OCI-LY3 (cell line): ENCODE data around the gene TSPAN9.

Experiments
- H2AFZ ChIP-seq: fragments of 200-600, 300-600 bp; shearing (Covaris generic); 2 replicates; pipeline ENCODE4 v1.6.0; 2014; ENCODE audit warnings: antibody characterized with exemption, low read depth, low read length
- H3K27ac ChIP-seq: fragments of 200-600, 300-600 bp; sonication (generic); 2 replicates; pipeline ENCODE4 v1.5.1; 2014; ENCODE audit warnings: mild to moderate bottlenecking, low read length, moderate library complexity, mixed read lengths
- H3K27me3 ChIP-seq: fragments of 200-600, 300-600 bp; sonication (generic); 2 replicates; pipeline ENCODE4 v1.6.1; 2014; ENCODE audit warnings: low read depth, low read length, mixed read lengths
- H3K36me3 ChIP-seq: fragments of 200-600, 300-600 bp; sonication (generic); replicated peaks from 2 replicates; pipeline ENCODE3; 2014; ENCODE audit warnings: low read depth, low read length, mixed read lengths
- H3K4me1 ChIP-seq: fragments of 300-600, 200-600 bp; sonication (generic); 2 replicates; pipeline ENCODE4 v1.6.1; 2014; ENCODE audit warnings: low read length, mixed read lengths
- H3K4me2 ChIP-seq: fragments of 200-600, 300-600 bp; sonication (generic); 2 replicates; pipeline ENCODE4 v1.6.1; 2014; ENCODE audit warnings: low read length, mixed read lengths
- H3K4me3 ChIP-seq: fragments of 300-600, 200-600 bp; sonication (generic); 2 replicates; pipeline ENCODE4 v1.5.1; 2014; ENCODE audit warnings: antibody characterized with exemption, mild to moderate bottlenecking, low read length, moderate library complexity
- H3K79me2 ChIP-seq: fragments of 300-600, 200-600 bp; shearing (Covaris generic); 2 replicates; pipeline ENCODE4 v1.6.1; 2014; ENCODE audit warnings: mild to moderate bottlenecking, low read length, mixed read lengths
- H3K9ac ChIP-seq: fragments of 300-600, 200-600 bp; shearing (Covaris generic); 2 replicates; pipeline ENCODE4 v1.6.0; 2014; ENCODE audit warnings: mild to moderate bottlenecking, low read length, moderate library complexity
- H3K9me3 ChIP-seq: fragments of 200-600, 300-600 bp; shearing (Covaris generic); 2 replicates; pipeline ENCODE4 v1.6.1; 2014; ENCODE audit warnings: low read length, mixed read lengths; ENCODE audit not compliant: insufficient read depth
- H4K20me1 ChIP-seq: fragments of 200-600, 300-600 bp; sonication (generic); 2 replicates; pipeline ENCODE4 v1.6.1; 2016; ENCODE audit warnings: low read length, mixed read lengths; ENCODE audit not compliant: insufficient read depth
- CTCF ChIP-seq: fragments of 200-600, 300-600 bp; sonication (generic); IDR thresholded peaks from 2 replicates; pipeline ENCODE4 v1.5.1; 2014; ENCODE audit warnings: antibody characterized with exemption, low read length, low read depth
- EZH2phosphoT487 ChIP-seq: fragments of 200-600 bp; shearing (Covaris generic); IDR thresholded peaks from 2 replicates; pipeline ENCODE4 v1.6.1; 2018; ENCODE audit warnings: antibody characterized with exemption, mixed run types, low read depth

TSPAN9 gene

GRCh38 chr12:3092764-3093163 lies 15.6 kb downstream of the TSPAN9 start:
- H3K4me2 ChIP-seq = no peak overlapping the region
- no peak overlapping the region for H2AFZ ChIP-seq
- no peak overlapping the region for H3K27ac ChIP-seq
- no peak overlapping the region for H3K4me3 ChIP-seq
- H3K9ac ChIP-seq = no peak overlapping the region
- H3K36me3 ChIP-seq = no peaks in the 10 kb centered on the region
- H3K27me3 ChIP-seq = no peaks in the 10 kb centered on the region
- TF ChIP-seq EZH2phosphoT487 = no peak
- TF ChIP-seq CTCF = no peak
- no peaks in the 10 kb centered on the region for H3K4me1 ChIP-seq
- no peaks in the 10 kb centered on the region for H3K79me2 ChIP-seq
- H3K9me3 ChIP-seq = no peaks in the 10 kb centered on the region
- H4K20me1 ChIP-seq = no peaks in the 10 kb centered on the region

GRCh38 chr12:3097186-3097804 lies 20.1 kb downstream of the TSPAN9 start:
- Histone ChIP-seq H3K79me2 (no peaks in the 10 kb centered on the region), H3K27ac (no peak overlapping the region), H3K4me1 (no peaks in the 10 kb centered on the region), H3K27me3 (no peaks in the 10 kb centered on the region; the same call in 1 of the 2 replicates), H3K4me3 (no peak overlapping the region), H4K20me1 (no peaks in the 10 kb centered on the region), H2AFZ (no peak overlapping the region), H3K9me3 (0 out of 2 replicates have a peak, but pooled peaks cover 7% of the 10 kb centered on the region), H3K9ac (no peak overlapping the region), H3K4me2 (no peak overlapping the region), H3K36me3 (no peaks in the 10 kb centered on the region)
- no peak for TF ChIP-seq EZH2phosphoT487
- no peak for TF ChIP-seq CTCF

GRCh38 chr12:3097836-3098235 lies 20.7 kb downstream of the TSPAN9 start:
- H3K79me2 ChIP-seq = no peaks in the 10 kb centered on the region
- no peak overlapping the region for H3K27ac ChIP-seq
- H3K9me3 ChIP-seq = 0 out of 2 replicates have a peak, but pooled peaks cover 7% of the 10 kb centered on the region
- no peak overlapping the region for H3K4me3 ChIP-seq
- TF ChIP-seq EZH2phosphoT487 (no peak), CTCF (no peak)
- H4K20me1 ChIP-seq = no peaks in the 10 kb centered on the region
- H2AFZ ChIP-seq = no peak overlapping the region
- no peak overlapping the region for H3K9ac ChIP-seq
- no peak overlapping the region for H3K4me2 ChIP-seq
- H3K4me1 ChIP-seq = no peaks in the 10 kb centered on the region
- H3K36me3 ChIP-seq = no peaks in the 10 kb centered on the region
- H3K27me3 ChIP-seq = no peaks in the 10 kb centered on the region; the same call in 1 of the 2 replicates

GRCh38 chr12:3098436-3098835 lies 21.3 kb downstream of the TSPAN9 start:
- Histone ChIP-seq H3K4me3 (no peak overlapping the region), H3K27ac (no peak overlapping the region), H3K4me1 (no peaks in the 10 kb centered on the region), H3K79me2 (no peaks in the 10 kb centered on the region), H3K36me3 (no peaks in the 10 kb centered on the region), H3K27me3 (peaks cover 2% of the 10 kb centered on the region; the same call in 1 of the 2 replicates), H3K9ac (no peak overlapping the region), H3K4me2 (no peak overlapping the region), H4K20me1 (no peaks in the 10 kb centered on the region), H2AFZ (no peak overlapping the region), H3K9me3 (0 out of 2 replicates have a peak, but pooled peaks cover 7% of the 10 kb centered on the region)
- TF ChIP-seq CTCF = no peak
- TF ChIP-seq EZH2phosphoT487 = no peak
